ENCODE results near the gene BMAL2.

Gene BMAL2

GRCh38 chr12:27359578-27360340 is 27.1 kb downstream of the BMAL2 start:
- no peak for DNase-seq

GRCh38 chr12:27361372-27361771 is 28.7 kb downstream of the BMAL2 start:
- no peak for DNase-seq

GRCh38 chr12:27366621-27367020 is 34.0 kb downstream of the BMAL2 start:
- peak; percentile 7 for DNase-seq

GRCh38 chr12:27367078-27367477 is 34.4 kb downstream of the BMAL2 start:
- no peak for DNase-seq

GRCh38 chr12:27382171-27382795 is 49.6 kb downstream of the BMAL2 start:
- no peak for DNase-seq
